D721Med (cell line): ENCODE results near the gene PROB1.

Experiments
- DNase-seq: peaks from one replicate; pipeline ENCODE4 v3.0.0; 2011; ENCODE audit warnings: low spot score; ENCODE audit not compliant: insufficient read length
- FAIRE-seq: peaks from 2 replicates; lab custom pipeline; 2011; peaks lifted over from hg19 to GRCh38; lab: Jason Lieb, UNC
- CTCF ChIP-seq: IDR thresholded peaks from 2 replicates; pipeline ENCODE4 v1.5.1; 2012; ENCODE audit warnings: mild to moderate bottlenecking, control low read depth; ENCODE audit not compliant: insufficient read depth; ENCODE audit errors: missing control alignments

Gene PROB1

GRCh38 chr5:139430015-139430414 lies 35.1 kb upstream of the PROB1 start:
- FAIRE-seq (no peak), DNase-seq (no peak)
- TF ChIP-seq CTCF, result no peak

GRCh38 chr5:139426203-139426885 lies 31.4 kb upstream of the PROB1 start:
- TF ChIP-seq CTCF, result no peak
- FAIRE-seq, result no peak
- no peak for DNase-seq

GRCh38 chr5:139425497-139425896 lies 30.6 kb upstream of the PROB1 start:
- FAIRE-seq (no peak), DNase-seq (no peak)
- TF ChIP-seq CTCF, result no peak

DNA sequence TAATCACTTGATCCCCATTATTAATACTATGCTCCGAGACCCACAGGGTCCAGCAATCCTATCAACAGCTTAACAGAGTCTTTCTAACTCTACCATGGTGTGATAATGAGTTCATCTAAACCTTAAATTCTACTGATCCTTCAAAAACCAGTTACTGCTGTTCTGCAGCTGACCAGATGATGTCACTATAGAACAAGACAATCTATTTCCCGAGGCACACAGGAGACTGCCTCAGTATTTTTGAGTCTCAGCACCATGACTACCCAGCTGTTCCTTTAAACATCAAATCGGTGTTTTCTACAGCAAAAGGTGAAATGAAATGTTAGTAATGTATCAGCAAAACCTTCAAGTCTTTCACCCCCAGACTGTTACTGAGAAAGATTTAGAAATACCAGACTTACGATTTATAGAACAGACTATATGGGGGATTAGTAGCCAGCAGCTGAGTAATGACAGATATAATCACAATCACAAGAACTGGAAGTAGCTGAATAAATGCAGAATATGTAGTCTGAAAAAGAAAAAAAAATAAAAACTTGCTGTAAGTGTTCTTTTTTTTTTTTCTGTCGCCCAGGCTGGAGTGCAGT lies 27.5 kb upstream of the PROB1 start:
- peak; percentile 99 for TF ChIP-seq CTCF
- FAIRE-seq (peak; percentile 58), DNase-seq (peak; percentile 76)

DNA sequence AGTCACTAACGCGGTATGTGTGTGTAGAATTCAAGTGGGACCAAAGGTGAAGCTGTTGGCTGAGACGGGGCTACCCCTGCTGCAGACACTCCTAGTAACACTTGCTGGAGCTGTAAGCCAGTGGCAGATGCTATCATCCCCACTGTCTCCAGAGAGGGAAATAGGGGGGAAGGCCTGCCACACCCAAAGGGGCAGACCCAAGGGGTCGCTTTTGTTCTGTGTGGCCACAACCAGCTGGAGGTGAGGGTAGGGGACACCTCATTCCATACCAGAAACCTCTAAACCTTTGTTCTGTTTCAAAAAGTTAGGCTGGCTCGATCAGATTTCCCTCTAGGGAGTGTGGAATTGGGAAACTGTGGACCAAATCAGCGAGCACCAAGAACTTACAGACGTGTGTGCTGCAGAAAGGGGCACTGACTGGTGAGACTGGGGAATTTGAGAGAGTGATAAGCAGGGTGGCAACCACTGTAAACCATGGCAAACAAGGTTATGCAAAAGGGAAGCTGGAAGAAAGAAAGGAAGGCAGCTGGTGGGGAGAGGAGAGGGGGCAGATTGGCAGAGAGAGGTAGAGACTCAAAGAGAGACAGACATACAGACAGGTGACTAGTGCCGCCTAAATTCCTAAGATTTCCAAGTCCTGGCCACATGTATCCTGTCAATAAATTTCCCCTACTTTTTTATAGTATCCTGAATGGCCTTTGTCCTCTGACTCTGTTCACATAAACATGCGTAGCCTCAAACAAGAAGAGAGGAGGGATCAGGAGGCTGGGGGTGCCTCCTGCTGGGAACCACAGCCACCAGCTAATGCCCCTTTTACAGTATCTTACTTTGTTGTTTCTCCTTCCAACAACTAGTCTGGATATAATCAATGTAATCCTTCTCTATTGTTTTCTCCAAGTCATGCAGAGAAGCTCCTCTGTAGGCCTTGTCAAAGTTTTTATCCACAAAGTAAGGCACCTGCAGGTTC lies 24.6 kb upstream of the PROB1 start:
- FAIRE-seq (no peak), DNase-seq (no peak)
- TF ChIP-seq CTCF, result no peak

GRCh38 chr5:139418793-139419192 lies 23.9 kb upstream of the PROB1 start:
- no peak for DNase-seq
- no peak for TF ChIP-seq CTCF
- FAIRE-seq, result no peak
